HT-29 (cell line): ENCODE data around the gene GTF3A. TPM values are rescaled to one million over a fixed set of nuclear protein-coding genes. Genes with fewer than 3 reads are reported as not detected.

Source experiments
- small RNA-seq: library from RNA; depleted of rRNA; stranded (forward); fragments of <200 nt; gene quantifications from one replicate; pipeline ENCODE3, GENCODE V24; 2014
- total RNA-seq: library from RNA; depleted of rRNA; stranded (reverse); fragments of >200 nt; shearing (Covaris generic); gene quantifications from 2 replicates; pipeline ENCODE4 v1.2.3, GENCODE V29; 2014; rRNA removed

The GTF3A gene
- total RNA-seq, 1 experiment from 2014 or later: 405 TPM

Small RNA genes lying within 50 kb of the gene (small RNA-seq; reads per million reads assigned to genes)
- not detected for gene RNY1P1

Other genes starting within 250 kb of the GTF3A start
- 1,125 and 1,306 TPM in 2 replicates for gene RPL21, start 173.1 kb upstream of the GTF3A start, total RNA-seq
- 23.9 and 30.0 TPM in 2 replicates for gene RASL11A, start 153.8 kb upstream of the GTF3A start, total RNA-seq
- gene MTIF3, start 25.9 kb downstream of the GTF3A start, total RNA-seq: 45.1 and 62.7 TPM in 2 replicates
- 19.7 and 20.0 TPM in 2 replicates for gene LNX2, start 195.9 kb downstream of the GTF3A start, total RNA-seq
- 314 and 373 TPM in 2 replicates for gene POLR1D, start 197.3 kb downstream of the GTF3A start, total RNA-seq